DND-41 (cell line): ENCODE data around the gene KCNT1.

Experiments used
- ATAC-seq: fragments of 200-7000 bp; cut with Tn5 transposase; 3 replicates; pipeline ENCODE4 v1.9.1; 2021; ENCODE audit warnings: low read depth; ENCODE audit not compliant: insufficient read depth
- DNase-seq: peaks from one replicate; pipeline ENCODE4 v3.0.0-alpha.2; 2020
- H2AFZ ChIP-seq: 2 replicates; pipeline ENCODE4 v1.6.0; 2012; ENCODE audit warnings: low read depth, low read length
- H3K27ac ChIP-seq: 2 replicates; pipeline ENCODE4 v1.5.1; 2012; ENCODE audit warnings: low read length, inconsistent platforms
- H3K27me3 ChIP-seq: fragments of 200-600 bp; sonication (generic); 2 replicates; pipeline ENCODE4 v1.6.0; 2012; ENCODE audit warnings: low read length, mild to moderate bottlenecking, inconsistent platforms; ENCODE audit not compliant: insufficient read depth, poor library complexity
- H3K36me3 ChIP-seq: 2 replicates; pipeline ENCODE4 v1.5.1; 2012; ENCODE audit warnings: low read length, inconsistent platforms; ENCODE audit not compliant: insufficient read depth
- H3K4me1 ChIP-seq: 2 replicates; pipeline ENCODE4 v1.5.1; 2012; ENCODE audit warnings: mild to moderate bottlenecking, low read length; ENCODE audit not compliant: insufficient read depth
- H3K4me2 ChIP-seq: 2 replicates; pipeline ENCODE4 v1.6.0; 2012; ENCODE audit warnings: mild to moderate bottlenecking, moderate library complexity, low read length, inconsistent platforms; ENCODE audit not compliant: insufficient read depth
- H3K4me3 ChIP-seq, 2 experiments: fragments of 200-600 bp in 1 of 2; shearing (Covaris generic) in 1 of 2; 2 replicates each; pipeline ENCODE4 v1.5.1; 2012 to 2016; ENCODE audit warnings: inconsistent platforms in 2 of 2, low read length in 2 of 2, mild to moderate bottlenecking in 2 of 2, low read depth in 1 of 2, moderate library complexity in 1 of 2
- H3K79me2 ChIP-seq: 2 replicates; pipeline ENCODE4 v1.6.0; 2012; ENCODE audit warnings: low read length, inconsistent platforms; ENCODE audit not compliant: insufficient read depth
- H3K9ac ChIP-seq: 2 replicates; pipeline ENCODE4 v1.6.0; 2012; ENCODE audit warnings: low read depth, mild to moderate bottlenecking, inconsistent platforms, low read length, moderate library complexity
- H3K9me3 ChIP-seq: 2 replicates; pipeline ENCODE4 v1.5.1; 2012; ENCODE audit warnings: low read length, moderate library complexity, mild to moderate bottlenecking, inconsistent platforms; ENCODE audit not compliant: insufficient read depth, severe bottlenecking
- H4K20me1 ChIP-seq: 2 replicates; pipeline ENCODE4 v1.6.0; 2012; ENCODE audit warnings: low read length; ENCODE audit not compliant: insufficient read depth
- CTCF ChIP-seq: IDR thresholded peaks from 2 replicates; pipeline ENCODE4 v1.5.1; 2012; ENCODE audit warnings: borderline replicate concordance, low read length, moderate library complexity, mild to moderate bottlenecking; ENCODE audit not compliant: poor library complexity, severe bottlenecking; ENCODE audit errors: extremely low read depth
- EZH2 ChIP-seq: IDR thresholded peaks from 3 replicates; pipeline ENCODE4 v1.6.1; 2012; ENCODE audit warnings: borderline replicate concordance, low read depth, mild to moderate bottlenecking, moderate library complexity, low read length, inconsistent platforms; ENCODE audit not compliant: severe bottlenecking

KCNT1 gene

DNA sequence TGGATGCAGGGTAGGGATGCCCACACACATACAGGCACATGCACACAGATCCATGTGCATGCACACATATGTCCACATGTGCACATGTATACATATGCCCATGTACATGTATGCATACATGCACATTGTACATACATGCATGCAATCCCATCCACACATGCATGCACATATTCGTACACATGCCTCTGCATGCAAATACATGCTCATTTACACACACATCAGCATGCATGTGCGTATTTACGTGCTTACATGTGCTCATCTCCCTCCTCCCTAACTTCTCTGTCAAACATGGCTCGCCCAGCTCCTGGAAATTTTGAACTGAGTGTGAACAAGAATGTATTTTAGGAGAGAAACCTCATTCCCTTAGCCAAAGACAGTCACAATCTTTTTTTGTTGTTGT, 6.2 kb downstream of the KCNT1 start:
- no peaks in the 10 kb centered on the region for H3K27me3 ChIP-seq
- no peak for ATAC-seq
- TF ChIP-seq CTCF: no peak
- TF ChIP-seq EZH2: no peak
- no peak overlapping the region for H3K27ac ChIP-seq
- no peaks in the 10 kb centered on the region for H4K20me1 ChIP-seq
- no peak overlapping the region for H3K4me2 ChIP-seq
- no peaks in the 10 kb centered on the region for H3K4me1 ChIP-seq
- no peak overlapping the region for H3K4me3 ChIP-seq
- no peak for DNase-seq
- no peak overlapping the region for H2AFZ ChIP-seq
- no peaks in the 10 kb centered on the region for H3K79me2 ChIP-seq
- H3K9ac ChIP-seq: no peak overlapping the region
- no peaks in the 10 kb centered on the region for H3K36me3 ChIP-seq
- no peaks in the 10 kb centered on the region for H3K9me3 ChIP-seq

GRCh38 chr9:135711391-135711790, 9.4 kb downstream of the KCNT1 start:
- Histone ChIP-seq H3K9ac (no peak overlapping the region), H3K4me2 (no peak overlapping the region), H3K27me3 (no peaks in the 10 kb centered on the region), H3K79me2 (no peaks in the 10 kb centered on the region), H3K4me1 (no peaks in the 10 kb centered on the region), H3K9me3 (no peaks in the 10 kb centered on the region), H2AFZ (no peak overlapping the region), H3K36me3 (no peaks in the 10 kb centered on the region), H4K20me1 (no peaks in the 10 kb centered on the region), H3K4me3 (no peak overlapping the region), H3K27ac (no peak overlapping the region)
- TF ChIP-seq EZH2 (no peak), CTCF (no peak)
- no peak for DNase-seq
- ATAC-seq: no peak

GRCh38 chr9:135711881-135712280, 9.9 kb downstream of the KCNT1 start:
- H4K20me1 ChIP-seq: 0 out of 2 replicates have a peak, but pooled peaks cover 4% of the 10 kb centered on the region
- no peak for ATAC-seq
- H3K27me3 ChIP-seq: no peaks in the 10 kb centered on the region

More at GRCh38 chr9:135711881-135712280, 9.9 kb downstream of the KCNT1 start:
- Histone ChIP-seq H3K9me3 (no peaks in the 10 kb centered on the region), H2AFZ (no peak overlapping the region), H3K4me1 (no peaks in the 10 kb centered on the region), H3K36me3 (no peaks in the 10 kb centered on the region), H3K27ac (no peak overlapping the region), H3K79me2 (no peaks in the 10 kb centered on the region), H3K9ac (no peak overlapping the region), H3K4me3 (no peak overlapping the region), H3K4me2 (no peak overlapping the region)
- DNase-seq: no peak
- TF ChIP-seq EZH2 (no peak), CTCF (no peak)
